NCI-H1105 (cell line): Measurements from ENCODE around the gene DEGS2.

ENCODE experiments used
- DNase-seq: peaks from one replicate; lab custom pipeline; 2025; lab: John Stamatoyannopoulos, UW

The DEGS2 gene

GRCh38 chr14:100114109-100114765, 45.2 kb downstream of the DEGS2 start:
- no peak for DNase-seq

- DNase-seq = no peak
Measured at GRCh38 chr14:100111931-100112704, 47.3 kb downstream of the DEGS2 start.

GRCh38 chr14:100110816-100111215, 48.6 kb downstream of the DEGS2 start:
- DNase-seq = no peak

- no peak for DNase-seq
Measured at GRCh38 chr14:100109594-100109955, 49.9 kb downstream of the DEGS2 start.

GRCh38 chr14:100108840-100109593, 50.4 kb downstream of the DEGS2 start:
- DNase-seq = no peak

GRCh38 chr14:100108042-100108825, 51.2 kb downstream of the DEGS2 start:
- DNase-seq = peak; percentile 52

- no peak for DNase-seq
Measured at GRCh38 chr14:100107236-100107635, 52.2 kb downstream of the DEGS2 start.

GRCh38 chr14:100106250-100107112, 53.0 kb downstream of the DEGS2 start:
- no peak for DNase-seq

- no peak for DNase-seq
Measured at GRCh38 chr14:100105357-100106169, 53.9 kb downstream of the DEGS2 start.

- DNase-seq = no peak
Measured at GRCh38 chr14:100104523-100105300, 54.7 kb downstream of the DEGS2 start.

- DNase-seq = no peak
Measured at GRCh38 chr14:100104006-100104352, 55.5 kb downstream of the DEGS2 start.

GRCh38 chr14:100103250-100104005, 56.0 kb downstream of the DEGS2 start:
- DNase-seq = no peak

- no peak for DNase-seq
Measured at GRCh38 chr14:100102156-100102785, 57.2 kb downstream of the DEGS2 start.

GRCh38 chr14:100100032-100100703, 59.3 kb downstream of the DEGS2 start:
- DNase-seq = no peak

- DNase-seq = no peak
Measured at GRCh38 chr14:100098171-100098570, 61.3 kb downstream of the DEGS2 start.

GRCh38 chr14:100096656-100097055, 62.8 kb downstream of the DEGS2 start:
- no peak for DNase-seq
